GM12874 (cell line): Measurements from ENCODE around the gene PINLYP.

ENCODE experiments used
- TF ChIP-seq, protein P1 (sequence below): IDR thresholded peaks from 2 replicates; pipeline ENCODE4 v1.5.1; 2011; ENCODE audit warnings: low read depth, mild to moderate bottlenecking, control low read depth, low read length, moderate library complexity; ENCODE audit not compliant: insufficient read depth

The PINLYP gene

DNA sequence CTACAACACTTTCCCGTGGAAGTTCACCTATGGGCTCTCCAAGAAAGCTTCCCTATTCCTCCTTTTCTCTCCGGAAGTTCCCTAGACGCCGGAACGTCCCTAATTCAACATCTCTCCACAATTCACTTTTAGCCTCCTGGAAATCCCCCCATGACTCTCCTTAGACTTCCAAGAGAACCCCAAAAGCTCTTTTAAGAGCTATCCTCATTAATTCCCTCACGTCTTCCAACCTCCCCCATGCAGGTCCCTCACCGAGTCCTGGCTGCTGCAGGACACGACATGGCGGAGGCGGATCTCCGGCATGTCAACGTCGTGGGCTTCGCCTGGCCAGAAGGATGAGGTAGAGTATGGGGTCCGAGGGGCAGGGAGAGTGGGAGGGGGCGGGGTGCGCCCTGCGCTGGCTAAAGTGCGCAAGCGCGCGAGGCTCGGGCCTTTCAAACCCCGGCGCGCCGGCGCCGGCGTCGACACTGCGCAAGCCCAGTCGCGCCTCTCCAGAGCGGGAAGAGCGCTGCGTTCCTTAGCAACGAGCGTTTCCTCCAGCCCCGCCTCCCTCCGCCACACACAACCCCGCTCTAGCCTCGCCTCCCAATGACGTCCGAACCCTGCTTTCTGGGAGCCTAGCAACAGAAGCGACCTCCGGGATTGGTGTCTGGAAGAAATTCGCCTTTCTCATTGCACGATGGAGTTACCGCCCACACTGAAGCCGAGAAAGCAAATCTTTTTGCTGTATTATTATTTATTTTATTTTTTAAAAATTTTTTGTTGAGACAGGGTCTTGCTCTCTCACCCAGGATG lies at the start of gene PINLYP, which contains the start of gene XRCC1:
Gene PINLYP (plus strand): TSS at position 646 of the 795 bp plus-strand sequence. CDS start 1,391 bp downstream, outside the sequence.
Gene XRCC1 (minus strand): TSS at position 372 of the 795 bp plus-strand sequence. CDS start 69 bp downstream, at position 303.
- TF ChIP-seq, protein P1, sequence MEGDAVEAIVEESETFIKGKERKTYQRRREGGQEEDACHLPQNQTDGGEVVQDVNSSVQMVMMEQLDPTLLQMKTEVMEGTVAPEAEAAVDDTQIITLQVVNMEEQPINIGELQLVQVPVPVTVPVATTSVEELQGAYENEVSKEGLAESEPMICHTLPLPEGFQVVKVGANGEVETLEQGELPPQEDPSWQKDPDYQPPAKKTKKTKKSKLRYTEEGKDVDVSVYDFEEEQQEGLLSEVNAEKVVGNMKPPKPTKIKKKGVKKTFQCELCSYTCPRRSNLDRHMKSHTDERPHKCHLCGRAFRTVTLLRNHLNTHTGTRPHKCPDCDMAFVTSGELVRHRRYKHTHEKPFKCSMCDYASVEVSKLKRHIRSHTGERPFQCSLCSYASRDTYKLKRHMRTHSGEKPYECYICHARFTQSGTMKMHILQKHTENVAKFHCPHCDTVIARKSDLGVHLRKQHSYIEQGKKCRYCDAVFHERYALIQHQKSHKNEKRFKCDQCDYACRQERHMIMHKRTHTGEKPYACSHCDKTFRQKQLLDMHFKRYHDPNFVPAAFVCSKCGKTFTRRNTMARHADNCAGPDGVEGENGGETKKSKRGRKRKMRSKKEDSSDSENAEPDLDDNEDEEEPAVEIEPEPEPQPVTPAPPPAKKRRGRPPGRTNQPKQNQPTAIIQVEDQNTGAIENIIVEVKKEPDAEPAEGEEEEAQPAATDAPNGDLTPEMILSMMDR, result no peak

GRCh38 chr19:43525836-43526771 lies 49.5 kb upstream of the PINLYP start:
- TF ChIP-seq, protein P1, result no peak

DNA sequence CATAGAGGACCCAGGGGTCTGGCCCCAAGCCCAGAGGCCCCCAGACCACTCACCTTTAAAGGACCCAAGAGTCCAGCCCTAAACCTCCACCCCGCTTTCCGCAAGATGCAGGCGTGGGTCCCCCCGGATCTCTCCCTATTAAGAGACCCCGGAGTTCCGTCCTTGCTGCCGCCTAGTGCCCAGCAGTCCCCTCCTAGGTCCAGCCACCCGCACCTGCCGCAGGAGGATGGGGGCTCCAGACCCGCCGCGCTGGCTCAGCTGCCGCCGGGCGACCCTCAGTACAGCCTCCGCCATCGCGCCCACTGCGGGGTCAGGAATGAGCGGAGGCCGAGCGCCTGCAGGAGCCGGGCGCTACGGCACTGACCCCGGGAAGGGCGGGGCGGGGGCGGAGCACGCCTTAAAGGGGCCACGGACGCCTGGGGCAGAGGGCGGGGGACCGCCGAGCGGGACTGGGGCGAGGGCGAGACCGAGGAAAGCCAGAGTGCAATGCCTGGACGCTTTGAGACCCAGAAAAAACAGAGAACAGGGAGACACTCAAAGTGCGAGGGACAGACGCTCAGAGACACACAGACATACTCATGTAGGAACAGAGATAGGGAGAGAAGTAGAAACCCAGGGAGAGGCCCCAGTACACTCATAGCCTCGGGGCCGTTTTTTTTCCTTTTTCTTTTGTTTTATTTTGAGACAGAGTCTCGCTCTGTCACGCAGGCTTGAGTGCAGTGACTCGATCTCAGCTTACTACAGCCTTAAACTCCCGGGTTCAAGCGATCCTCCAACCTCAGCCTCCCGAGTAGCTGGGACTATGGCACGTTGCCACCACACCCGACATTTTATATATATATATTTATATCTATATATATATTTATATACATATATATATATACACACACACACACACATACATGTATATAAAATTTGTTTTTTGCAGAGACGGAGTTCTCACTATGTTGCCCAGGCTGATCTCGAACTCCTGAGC lies 48.4 kb upstream of the PINLYP start, which contains the start of gene ETHE1:
Gene ETHE1 (minus strand): TSS at position 318 of the 976 bp plus-strand sequence. CDS start 24 bp downstream, at position 294.
- TF ChIP-seq, protein P1, result no peak

GRCh38 chr19:43527860-43528622 lies 47.6 kb upstream of the PINLYP start:
- TF ChIP-seq, protein P1, result no peak

GRCh38 chr19:43532571-43532961 lies 43.0 kb upstream of the PINLYP start:
- TF ChIP-seq, protein P1, result no peak

- TF ChIP-seq, protein P1, result no peak
These were observed 42.5 kb upstream of the PINLYP start, which contains the start of gene ZNF575 for GRCh38 chr19:43532962-43533545. TSS of gene ZNF575 (plus strand) at chr19:43533188. CDS start at chr19:43534423, 1,235 bp downstream.
